Measurements from ENCODE around the gene IGSF9B.

Gene IGSF9B

GRCh38 chr11:133938166-133938565 is 18.6 kb downstream of the IGSF9B start:
- DNase-seq: no peak

GRCh38 chr11:133937468-133937867 is 19.3 kb downstream of the IGSF9B start:
- no peak for DNase-seq

- peak in 1 of 14 donors; percentile 71 for DNase-seq
These were observed 19.8 kb downstream of the IGSF9B start for GRCh38 chr11:133937015-133937414.

- DNase-seq: no peak
These were observed 20.2 kb downstream of the IGSF9B start for GRCh38 chr11:133936592-133936991.

GRCh38 chr11:133936136-133936535 is 20.6 kb downstream of the IGSF9B start:
- no peak for DNase-seq

- DNase-seq: no peak
These were observed 21.2 kb downstream of the IGSF9B start for GRCh38 chr11:133935551-133935910.

- DNase-seq: peak in 12 of 14 donors; percentile 27 to 90 (median 68)
These were observed 21.9 kb downstream of the IGSF9B start for GRCh38 chr11:133934599-133935550.

- peak in 1 of 14 donors; percentile 80 for DNase-seq
These were observed 22.7 kb downstream of the IGSF9B start for GRCh38 chr11:133934096-133934495.

- DNase-seq: no peak
These were observed 25.2 kb downstream of the IGSF9B start for GRCh38 chr11:133931449-133932060.

GRCh38 chr11:133930767-133931448 is 25.9 kb downstream of the IGSF9B start:
- DNase-seq: no peak

GRCh38 chr11:133930053-133930766 is 26.6 kb downstream of the IGSF9B start:
- DNase-seq: no peak

- DNase-seq: no peak
These were observed 27.2 kb downstream of the IGSF9B start for GRCh38 chr11:133929401-133930052.

GRCh38 chr11:133928628-133929059 is 28.1 kb downstream of the IGSF9B start:
- DNase-seq: no peak

- peak in 9 of 14 donors; percentile 14 to 63 (median 35) for DNase-seq
These were observed 28.8 kb downstream of the IGSF9B start for GRCh38 chr11:133927690-133928627.

- DNase-seq: no peak
These were observed 30.1 kb downstream of the IGSF9B start for GRCh38 chr11:133926466-133927246.

GRCh38 chr11:133925756-133926155 is 31.0 kb downstream of the IGSF9B start:
- DNase-seq: no peak

GRCh38 chr11:133924661-133925060 is 32.1 kb downstream of the IGSF9B start:
- DNase-seq: no peak

- DNase-seq: peak in 2 of 14 donors; percentile 24 to 92
These were observed 34.5 kb downstream of the IGSF9B start for GRCh38 chr11:133922078-133922870.

GRCh38 chr11:133921513-133921912 is 35.3 kb downstream of the IGSF9B start:
- DNase-seq: no peak

All from C1 segment of cervical spinal cord (tissue), 14 donors.